Measurements from ENCODE around the gene FAM83F.

FAM83F gene

DNA sequence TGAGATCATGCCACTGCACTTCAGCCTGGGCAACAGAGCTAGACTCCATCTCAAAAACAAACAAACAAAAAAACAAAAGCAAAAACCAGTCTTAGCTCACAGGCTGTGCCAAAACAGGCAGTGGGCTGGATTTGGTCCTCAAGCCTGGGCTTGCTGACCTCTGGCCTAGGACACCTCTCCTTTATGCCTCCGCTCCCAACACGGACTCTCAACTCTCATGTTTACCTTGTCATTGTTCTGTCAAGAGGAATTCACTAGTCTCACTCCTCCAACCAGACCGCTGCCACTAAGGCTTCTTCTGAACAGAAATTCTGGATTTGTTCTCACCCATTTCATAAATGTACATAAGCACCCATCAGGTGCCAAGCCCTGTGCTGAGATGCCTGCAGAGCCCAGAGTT, 42.6 kb downstream of the FAM83F start:
- no peak for DNase-seq

DNA sequence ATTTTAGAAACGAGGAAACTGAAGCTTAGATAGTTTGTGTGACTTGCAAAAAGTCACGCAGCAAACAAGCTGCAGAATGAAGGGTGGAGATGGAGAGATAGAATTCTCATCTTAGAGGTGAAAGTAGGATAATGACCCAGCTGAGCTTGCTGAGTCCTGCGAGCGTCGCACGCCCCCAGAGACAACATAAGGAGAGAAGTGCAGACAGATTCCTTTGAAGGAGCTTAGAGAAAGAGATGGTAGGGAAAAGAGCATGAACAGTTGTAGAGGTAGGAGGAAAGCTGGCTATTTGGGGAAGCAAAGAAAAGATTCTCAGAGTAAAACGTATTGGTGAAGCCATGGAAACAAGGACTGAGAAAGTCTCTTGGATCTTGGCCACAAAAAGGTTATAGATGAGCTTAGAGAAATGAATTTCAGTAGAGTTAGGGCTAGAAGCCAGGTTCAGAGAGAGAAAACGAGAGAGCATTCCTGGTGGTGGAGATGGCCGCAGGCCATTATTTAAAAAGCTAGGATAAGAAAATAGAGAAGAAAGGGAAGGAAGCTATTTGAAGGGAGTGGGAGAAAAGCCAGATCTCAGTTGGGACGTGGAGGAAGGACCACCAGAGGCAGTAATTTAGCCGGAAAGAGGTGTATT, 44.8 kb downstream of the FAM83F start:
- DNase-seq = no peak

DNA sequence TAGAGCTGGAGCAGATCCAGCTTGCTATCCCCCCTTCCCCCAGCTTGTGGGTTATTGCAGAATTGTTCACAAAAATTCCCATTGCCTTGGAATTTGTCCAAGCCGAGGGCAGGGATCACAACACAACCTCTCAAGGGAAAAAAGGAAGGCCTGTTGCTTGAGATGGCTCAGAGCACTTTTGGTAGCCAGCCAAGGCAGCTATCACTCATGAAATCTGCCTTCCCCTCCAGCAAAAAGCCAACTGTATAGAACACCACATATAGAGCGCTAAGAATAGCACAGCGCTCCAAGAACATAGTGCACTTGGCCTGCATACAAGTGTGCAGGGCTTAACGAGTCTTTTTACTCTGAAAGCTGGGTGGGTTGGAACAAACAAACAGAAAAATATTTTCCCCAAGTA, 46.2 kb downstream of the FAM83F start:
- no peak for DNase-seq

GRCh38 chr22:40041366-40042137, 46.8 kb downstream of the FAM83F start:
- no peak for DNase-seq

DNA sequence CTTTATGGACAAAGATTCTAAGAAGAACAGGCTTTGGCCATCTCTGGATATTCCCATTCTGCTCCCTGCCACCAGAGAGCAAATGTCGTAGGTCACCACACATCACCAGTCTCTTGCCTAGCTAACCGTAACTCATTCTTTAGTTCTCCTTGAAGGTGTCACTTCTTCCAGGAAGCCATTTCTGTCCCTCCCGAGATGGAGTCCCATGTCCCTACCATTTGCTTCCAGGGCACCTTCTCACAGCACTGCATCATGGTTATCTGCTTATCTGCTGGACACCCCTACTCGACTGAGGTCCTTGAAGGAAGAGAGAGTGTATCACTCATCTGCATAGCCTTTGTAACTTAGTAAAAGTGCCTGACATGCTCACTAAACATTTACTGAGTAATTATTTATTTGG, 47.6 kb downstream of the FAM83F start:
- DNase-seq = no peak

- no peak for DNase-seq
Observed at GRCh38 chr22:40043081-40043480, 48.3 kb downstream of the FAM83F start.

- DNase-seq = no peak
Observed at GRCh38 chr22:40043793-40044101, 49.0 kb downstream of the FAM83F start.

GRCh38 chr22:40044102-40044869, 49.5 kb downstream of the FAM83F start:
- DNase-seq = peak; percentile 97 to 98

- DNase-seq = peak; percentile 34 to 48
Observed at GRCh38 chr22:40044870-40045834, 50.4 kb downstream of the FAM83F start.

- no peak for DNase-seq
Observed at GRCh38 chr22:40046126-40046525, 51.4 kb downstream of the FAM83F start.

- DNase-seq = no peak
Observed at GRCh38 chr22:40050258-40050657, 55.5 kb downstream of the FAM83F start.

DNA sequence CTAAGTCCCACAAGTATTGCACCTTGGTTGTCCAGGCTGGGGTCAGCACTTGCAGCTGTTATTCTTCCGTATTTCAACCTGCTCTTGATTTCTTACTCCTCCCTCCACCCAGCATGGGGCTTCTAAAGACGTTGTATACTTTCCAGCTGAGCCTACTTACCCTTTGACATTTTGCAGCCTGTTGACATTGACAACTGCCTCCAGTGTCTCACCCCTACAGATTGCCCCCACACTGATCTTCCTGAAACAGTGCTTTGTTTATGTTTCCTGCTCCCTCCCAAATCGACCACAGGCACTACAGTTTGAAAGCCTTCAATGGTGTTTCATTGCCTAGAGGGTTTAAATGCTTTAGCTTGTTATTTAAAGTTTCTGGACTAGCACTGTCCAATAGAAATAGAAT, 56.6 kb downstream of the FAM83F start:
- no peak for DNase-seq

- no peak for DNase-seq
Observed at GRCh38 chr22:40053460-40053859, 58.7 kb downstream of the FAM83F start.

GRCh38 chr22:40054486-40054885, 59.7 kb downstream of the FAM83F start:
- DNase-seq = no peak

DNA sequence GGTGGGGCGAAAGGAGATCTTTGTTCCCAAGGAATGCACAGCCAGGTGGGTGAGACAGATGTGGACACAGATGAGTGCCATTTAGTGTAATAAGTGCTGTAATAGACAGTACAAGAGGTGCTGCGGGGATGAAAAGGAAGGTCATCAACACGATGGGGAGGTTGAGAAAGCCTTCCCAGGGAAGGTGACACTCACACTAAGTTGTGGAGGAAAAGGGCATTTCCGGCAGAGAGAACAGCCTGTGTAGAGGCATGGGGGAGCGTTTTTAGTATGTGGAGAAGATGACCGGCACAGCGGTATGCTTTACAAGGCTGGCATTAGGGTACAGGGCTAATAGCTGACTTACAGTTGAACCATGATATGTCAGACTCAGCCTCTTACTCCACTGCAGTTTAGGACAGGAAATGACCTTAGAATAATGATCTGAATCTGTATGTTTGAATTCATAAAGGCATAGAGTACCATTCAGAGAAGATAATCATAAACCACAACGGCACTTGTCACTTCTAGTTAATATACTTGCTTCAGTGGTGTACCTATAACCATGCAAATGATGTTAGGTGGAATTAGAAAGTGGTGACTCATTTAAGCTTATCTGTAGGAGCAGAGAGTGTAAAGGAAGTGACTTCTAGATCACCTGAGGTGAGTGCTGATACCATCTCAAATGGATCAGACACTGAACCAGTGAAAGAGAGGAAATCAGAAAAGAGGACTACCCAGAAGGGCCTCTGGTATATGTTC, 60.6 kb downstream of the FAM83F start:
- no peak for DNase-seq

DNA sequence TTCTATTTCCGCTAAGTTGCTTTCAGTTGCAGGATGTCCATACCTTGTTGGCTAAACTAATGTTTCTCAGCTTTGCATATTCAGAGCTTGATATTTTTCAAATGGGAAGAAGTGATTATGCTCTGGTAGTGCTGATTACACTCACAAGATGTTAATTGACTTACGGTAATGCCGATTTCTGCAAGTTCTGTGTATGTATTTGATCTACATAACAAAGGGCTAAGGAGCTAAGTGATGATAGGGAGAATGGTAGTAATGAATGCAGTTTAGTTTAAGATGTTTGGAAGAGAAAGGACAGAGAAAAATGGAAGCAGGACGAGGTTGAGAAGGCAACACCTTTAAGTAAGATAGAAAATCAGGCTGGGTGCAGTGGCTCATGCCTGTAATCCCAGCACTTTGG, 61.4 kb downstream of the FAM83F start:
- DNase-seq = no peak

- no peak for DNase-seq
Observed at GRCh38 chr22:40056559-40056958, 61.8 kb downstream of the FAM83F start.

DNA sequence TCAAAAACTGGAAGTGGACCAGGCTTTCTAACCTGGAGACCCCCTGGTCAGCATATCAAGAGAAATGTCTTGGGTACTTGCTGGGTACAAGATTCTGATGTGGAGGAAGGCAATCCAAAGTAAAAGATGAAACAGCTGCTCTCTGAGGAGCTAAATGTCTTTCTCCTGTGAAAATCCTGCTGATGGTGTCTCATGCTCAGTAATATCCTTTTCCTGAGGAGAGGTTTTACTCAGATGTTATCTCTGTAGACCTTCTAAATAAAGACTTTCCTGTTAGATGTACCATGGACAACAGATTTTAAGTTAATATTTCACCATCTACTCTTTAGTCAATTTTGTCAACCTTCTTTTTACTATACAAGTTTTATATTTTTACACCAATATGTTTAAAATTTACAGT, 62.9 kb downstream of the FAM83F start:
- DNase-seq = no peak

GRCh38 chr22:40058265-40058664, 63.5 kb downstream of the FAM83F start:
- no peak for DNase-seq

DNA sequence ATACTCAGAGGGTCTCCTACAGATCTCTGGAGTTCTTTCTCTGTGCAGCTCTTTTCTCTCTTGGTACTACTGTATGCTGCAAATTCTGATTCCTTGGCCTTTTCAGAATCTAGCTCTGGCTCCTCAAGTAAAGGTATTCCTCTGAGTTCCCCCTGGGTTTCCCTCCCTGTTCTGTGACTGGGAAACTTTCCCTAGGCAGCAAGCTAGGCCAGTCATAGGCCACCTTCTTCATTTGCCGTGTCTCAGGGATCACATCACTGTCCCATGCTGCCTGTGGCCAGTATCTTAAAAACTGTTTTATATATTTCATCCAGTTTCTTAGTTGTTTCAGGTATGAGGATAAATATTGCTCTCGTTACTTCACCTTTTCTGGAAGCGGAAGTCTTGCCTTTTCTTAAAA, 71.2 kb downstream of the FAM83F start:
- DNase-seq = no peak

DNA sequence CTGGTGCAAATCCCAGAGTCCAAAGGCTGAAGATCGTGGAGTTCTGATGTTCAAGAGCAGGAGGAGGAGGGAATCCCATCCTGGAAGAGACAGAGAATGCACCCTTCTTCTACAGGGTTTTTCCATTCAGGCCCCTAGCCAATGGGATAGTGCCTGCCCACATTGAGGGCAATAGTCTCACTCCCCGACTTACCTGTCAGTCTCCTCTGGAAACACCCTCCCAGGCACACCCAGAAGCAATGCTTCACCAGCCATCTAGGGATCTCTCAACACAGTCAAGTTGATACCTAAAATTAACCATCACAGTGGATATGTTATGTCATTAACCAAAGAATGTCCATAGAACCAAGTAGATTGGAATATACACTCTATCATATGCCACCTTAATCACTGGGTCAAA, 72.9 kb downstream of the FAM83F start:
- no peak for DNase-seq

GRCh38 chr22:40070701-40071100, 75.9 kb downstream of the FAM83F start:
- no peak for DNase-seq
